Transverse colon (tissue), 4 donors: ENCODE data around the gene OAF. TPM values are rescaled to one million over a fixed set of nuclear protein-coding genes. Genes with fewer than 3 reads are reported as not detected.
A peak's percentile ranks its signal among the peaks of the same experiment; 100 is the strongest.

Experiments
- DNase-seq: peaks from one replicate; pipeline ENCODE4 v3.0.0-alpha.2; 2019
- H3K27ac ChIP-seq, 4 donors: fragments of 200-600 bp; sonication (generic); 2 replicates each; pipeline ENCODE4 v1.5.1; 2016 to 2018; ENCODE audit warnings: inconsistent platforms in 4 of 4
- H3K27me3 ChIP-seq: fragments of 200-600 bp; sonication (generic); 2 replicates; pipeline ENCODE4 v1.5.1; 2017; ENCODE audit warnings: inconsistent platforms
- H3K36me3 ChIP-seq, 4 donors: fragments of 200-600 bp; sonication (generic); 2 replicates each; pipeline ENCODE4 v1.5.1; 2017 to 2019; ENCODE audit warnings: inconsistent platforms in 4 of 4
- H3K4me1 ChIP-seq, 4 donors: fragments of 200-600 bp; sonication (generic); 2 replicates each; pipeline ENCODE4 v1.5.1; 2017 to 2020; ENCODE audit warnings: inconsistent platforms in 4 of 4
- H3K4me3 ChIP-seq, 4 donors: fragments of 200-600 bp; sonication (generic); 1 replicate in 1 of 4; 2 replicates in 3 of 4; pipeline versions ENCODE4 v1.5.1 to v1.6.1; 2017 to 2019; ENCODE audit warnings: inconsistent platforms in 4 of 4
- H3K9me3 ChIP-seq, 2 donors: fragments of 200-600 bp; sonication (generic); 2 replicates each; pipeline ENCODE4 v1.5.1; 2017 to 2019; ENCODE audit warnings: inconsistent platforms in 2 of 2
- CTCF ChIP-seq, 5 experiments: fragments of 200-600 bp in 3 of 5; fragments of 450-650 bp in 2 of 5; sonication (generic) in 3 of 5; IDR thresholded peaks; 1 replicate in 2 of 5; 2 replicates in 3 of 5; pipeline ENCODE4 v1.5.1; 2016 to 2017; ENCODE audit warnings: antibody characterized with exemption in 5 of 5, inconsistent platforms in 3 of 5, mild to moderate bottlenecking in 2 of 5, moderate library complexity in 1 of 5
- EP300 ChIP-seq: sonication (generic); formaldehyde crosslinking; IDR thresholded peaks from one replicate; pipeline ENCODE4 v1.6.1; 2017; ENCODE audit warnings: antibody characterized with exemption, low read depth
- POLR2A ChIP-seq: fragments of 450-650 bp; IDR thresholded peaks from one replicate; pipeline ENCODE4 v1.6.1; 2016; ENCODE audit warnings: antibody characterized with exemption, mild to moderate bottlenecking, moderate library complexity
- POLR2AphosphoS5 ChIP-seq, 3 donors: sonication (generic); formaldehyde crosslinking; IDR thresholded peaks; one replicate each; pipeline ENCODE4 v1.6.1; 2016; ENCODE audit warnings: antibody characterized with exemption in 3 of 3
- WGBS, 2 donors: methylation state at CpG; one replicate each; pipeline ENCODE4 v1.1.5; 2018; ENCODE audit warnings: low coverage in 1 of 2; 5-methylcytosine and 5-hydroxymethylcytosine counted together
- in situ Hi-C, 4 donors: fragments of 200-750 bp; cut with MboI; loops; one replicate each; pipeline versions ENCODE4 v1.15.0 to v1.15.1; 2017; ENCODE audit warnings: low sequenced_read_pairs in 3 of 4, low pct_ligation_motif_present in 1 of 4, low pct_unique_long_range_greater_than_20kb in 1 of 4
- intact Hi-C: fragments of 100-400 bp; cut with DNase I; formaldehyde crosslinking; loops from one replicate; pipeline ENCODE4 v1.15.1; 2023; ENCODE audit warnings: low total_unique reads
- total RNA-seq, 4 donors: library from RNA; depleted of rRNA; stranded (reverse); fragments of >200 nt; gene quantifications; one replicate each; pipeline ENCODE4 v1.1.0, GENCODE V29; 2016

The OAF gene
- total RNA-seq, 4 donors from 2014 or later = 78.8 to 553 (median 287) TPM

GRCh38 chr11:120222916-120223315 lies 12.1 kb downstream of the OAF start:
- peaks cover 0 to 8% (median 0%) of the 10 kb centered on the region in 4 donors for H3K36me3 ChIP-seq
- no peak for DNase-seq
- WGBS, 2 donors = 88% methylated on average over 8 of the region's 8 CpGs; no CpG with 5 or more reads in 1 of the 2 donors
- no peak for TF ChIP-seq POLR2A
- TF ChIP-seq EP300 = no peak
- no peak for TF ChIP-seq CTCF (IDR thresholded peaks at IDR 0.05)
- TF ChIP-seq POLR2AphosphoS5 (IDR thresholded peaks at IDR 0.05) = no peak
- peaks cover 36 to 58% (median 41%) of the 10 kb centered on the region in 4 donors for H3K4me1 ChIP-seq
- no peaks in the 10 kb centered on the region for H3K9me3 ChIP-seq
- intact Hi-C loops = no loop called here
- in situ Hi-C loops = loop anchor here in 1 of 4 donors (10.0 kb wide), 1 partner anchor 48 kb away; no protein-coding TSS in a partner anchor
- H3K27ac ChIP-seq = peak overlapping the region in 1 of 4 donors; percentile 15
- H3K27me3 ChIP-seq = no peaks in the 10 kb centered on the region
- H3K4me3 ChIP-seq = no peak overlapping the region

- Histone ChIP-seq H3K9me3 (no peaks in the 10 kb centered on the region), H3K27me3 (no peaks in the 10 kb centered on the region), H3K4me3 (no peak overlapping the region), H3K4me1 (peaks cover 28 to 49% (median 32%) of the 10 kb centered on the region in 4 donors), H3K27ac (peak overlapping the region in 2 of 4 donors; percentile 11 to 39), H3K36me3 (peaks cover 0 to 8% (median 0%) of the 10 kb centered on the region in 4 donors)
- in situ Hi-C loops = loop anchor here in 1 of 4 donors (10.0 kb wide), 1 partner anchor 49 kb away; no protein-coding TSS in a partner anchor
- DNase-seq = no peak
- intact Hi-C loops = no loop called here
- no peak for TF ChIP-seq CTCF (IDR thresholded peaks at IDR 0.05)
- TF ChIP-seq POLR2AphosphoS5 (IDR thresholded peaks at IDR 0.05) = no peak
- 27% methylated on average over 1 of the region's 1 CpG; no CpG with 5 or more reads in 1 of the 2 donors for WGBS, 2 donors
Observed at GRCh38 chr11:120223793-120224192, 13.0 kb downstream of the OAF start.

GRCh38 chr11:120224361-120224760 lies 13.5 kb downstream of the OAF start:
- Histone ChIP-seq H3K27ac (peak overlapping the region; percentile 11 to 61 (median 48)), H3K4me1 (peaks cover 25 to 44% (median 28%) of the 10 kb centered on the region in 4 donors)

GRCh38 chr11:120224972-120225909 lies 14.4 kb downstream of the OAF start:
- in situ Hi-C loops (loop anchor here (5.0 to 10.0 kb wide), 3 partner anchors 48 to 53 kb away; no protein-coding TSS in a partner anchor), intact Hi-C loops (no loop called here)
- DNase-seq = no peak
- Histone ChIP-seq H3K4me3 (no peak overlapping the region), H3K4me1 (peaks cover 17 to 35% (median 22%) of the 10 kb centered on the region in 4 donors), H3K36me3 (peaks cover 0 to 8% (median 0%) of the 10 kb centered on the region in 4 donors), H3K27me3 (no peaks in the 10 kb centered on the region), H3K27ac (peak overlapping the region; percentile 3 to 61 (median 48)), H3K9me3 (no peaks in the 10 kb centered on the region)
- 33 to 65% methylated on average over 4 to 21 of the region's 22 CpGs for WGBS, 2 donors
- TF ChIP-seq POLR2A (no peak), POLR2AphosphoS5 (IDR thresholded peaks at IDR 0.05) (no peak), EP300 (no peak), CTCF (IDR thresholded peaks at IDR 0.05) (no peak)

More at GRCh38 chr11:120224361-120224760, 13.5 kb downstream of the OAF start:
- Histone ChIP-seq H3K9me3 (no peaks in the 10 kb centered on the region), H3K27me3 (no peaks in the 10 kb centered on the region), H3K36me3 (peaks cover 0 to 8% (median 0%) of the 10 kb centered on the region in 4 donors), H3K4me3 (no peak overlapping the region)
- DNase-seq = no peak
- intact Hi-C loops (no loop called here), in situ Hi-C loops (loop anchor here in 1 of 4 donors (10.0 kb wide), 1 partner anchor 50 kb away; no protein-coding TSS in a partner anchor)
- WGBS, 2 donors = 67 to 100% methylated on average over 2 to 6 of the region's 6 CpGs
- no peak for TF ChIP-seq POLR2A
